Loucy (cell line): ENCODE measurements around the gene DNM3.
"Not testable (repeated sequence)": the region's sequence is repeated elsewhere in the genome, so short reads cannot be mapped to it uniquely, and the experiment has no call there.

ENCODE experiments used
- H2AFZ ChIP-seq: fragments of 200-600 bp; sonication (generic); 2 replicates; pipeline ENCODE4 v1.6.0; 2016; ENCODE audit warnings: antibody characterized with exemption, mild to moderate bottlenecking, low read length, moderate library complexity
- H3F3A ChIP-seq: fragments of 200-600 bp; 2 replicates; pipeline ENCODE4 v1.6.0; 2016; ENCODE audit warnings: antibody characterized with exemption, low read depth, mild to moderate bottlenecking
- H3K27me3 ChIP-seq: fragments of 200-600 bp; sonication (generic); 2 replicates; pipeline ENCODE4 v1.6.1; 2014; ENCODE audit warnings: low read length, mild to moderate bottlenecking; ENCODE audit not compliant: insufficient read depth, poor library complexity, severe bottlenecking
- H3K36me3 ChIP-seq: fragments of 200-600 bp; sonication (generic); 2 replicates; pipeline ENCODE4 v1.6.1; 2016; ENCODE audit warnings: low read length; ENCODE audit not compliant: insufficient read depth
- H3K4me1 ChIP-seq: fragments of 200-600 bp; sonication (generic); 2 replicates; pipeline ENCODE4 v1.5.1; 2014; ENCODE audit warnings: low read length, mild to moderate bottlenecking; ENCODE audit not compliant: insufficient read depth, poor library complexity, severe bottlenecking
- H3K4me2 ChIP-seq: fragments of 200-600 bp; sonication (generic); 2 replicates; pipeline ENCODE4 v1.6.0; 2014; ENCODE audit warnings: antibody characterized with exemption, low read length, low read depth, mild to moderate bottlenecking; ENCODE audit not compliant: poor library complexity, severe bottlenecking
- H3K4me3 ChIP-seq: fragments of 200-600 bp; sonication (generic); 2 replicates; pipeline ENCODE4 v1.5.1; 2014; ENCODE audit warnings: low read length, mild to moderate bottlenecking, mixed read lengths; ENCODE audit not compliant: poor library complexity, severe bottlenecking
- H3K79me2 ChIP-seq: fragments of 200-600 bp; sonication (generic); 2 replicates; pipeline ENCODE4 v1.6.1; 2014; ENCODE audit warnings: low read length; ENCODE audit not compliant: insufficient read depth
- H3K9ac ChIP-seq: fragments of 200-600 bp; sonication (generic); 2 replicates; pipeline ENCODE4 v1.6.0; 2014; ENCODE audit warnings: mild to moderate bottlenecking, low read depth, low read length, moderate library complexity; ENCODE audit not compliant: poor library complexity, severe bottlenecking
- H3K9me2 ChIP-seq: fragments of 200-600 bp; sonication (generic); replicated peaks from 2 replicates; pipeline ENCODE4 v1.6.1; 2016; ENCODE audit warnings: low read depth, low read length, mixed read lengths
- H3K9me3 ChIP-seq: fragments of 200-600 bp; sonication (generic); 2 replicates; pipeline ENCODE4 v1.6.1; 2014; ENCODE audit warnings: mild to moderate bottlenecking, antibody characterized with exemption, low read length, low read depth; ENCODE audit not compliant: insufficient read depth
- H4K20me1 ChIP-seq: fragments of 200-600 bp; sonication (generic); 2 replicates; pipeline ENCODE4 v1.6.0; 2014; ENCODE audit warnings: antibody characterized with exemption, low read length, mild to moderate bottlenecking; ENCODE audit not compliant: insufficient read depth, poor library complexity, severe bottlenecking
- EZH2phosphoT487 ChIP-seq: fragments of 200-600 bp; IDR thresholded peaks from 2 replicates; pipeline ENCODE4 v1.6.1; 2018; ENCODE audit warnings: antibody characterized with exemption, mild to moderate bottlenecking, moderate library complexity, borderline replicate concordance
- TF ChIP-seq, protein P1 (sequence below): fragments of 200-600 bp; sonication (generic); conservative IDR thresholded peaks from 2 replicates; pipeline ENCODE4 v1.5.1; 2014; ENCODE audit warnings: mild to moderate bottlenecking, antibody characterized with exemption, low read length

DNM3 gene

DNA sequence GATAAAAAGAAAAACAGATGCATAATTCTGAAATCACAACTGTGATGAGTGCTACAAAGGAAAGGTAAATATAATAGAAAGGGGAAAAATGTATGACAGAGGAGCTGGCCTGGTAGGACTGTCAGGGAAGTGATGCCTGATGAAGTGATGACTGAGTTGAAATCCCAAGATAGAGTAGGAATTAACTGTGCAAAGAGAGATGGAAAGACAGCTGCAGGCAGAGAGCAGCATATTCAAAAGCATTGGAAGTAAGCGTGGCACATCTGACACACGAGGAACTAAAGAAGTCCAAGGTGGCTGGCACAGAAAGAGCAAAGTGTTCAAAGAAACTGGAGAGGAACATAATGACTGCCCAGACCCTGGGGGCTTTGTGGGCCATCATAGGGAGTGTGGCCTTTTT, 457.6 kb downstream of the DNM3 start:
- H3K27me3 ChIP-seq, result no peaks in the 10 kb centered on the region
- no peaks in the 10 kb centered on the region for H3F3A ChIP-seq
- no peaks in the 10 kb centered on the region for H3K9me2 ChIP-seq
- H3K79me2 ChIP-seq, result no peaks in the 10 kb centered on the region
- H3K4me1 ChIP-seq, result no peaks in the 10 kb centered on the region
- H4K20me1 ChIP-seq, result no peaks in the 10 kb centered on the region
- no peak overlapping the region for H3K9ac ChIP-seq
- H3K9me3 ChIP-seq, result no peaks in the 10 kb centered on the region
- no peak for TF ChIP-seq EZH2phosphoT487
- TF ChIP-seq, protein P1, sequence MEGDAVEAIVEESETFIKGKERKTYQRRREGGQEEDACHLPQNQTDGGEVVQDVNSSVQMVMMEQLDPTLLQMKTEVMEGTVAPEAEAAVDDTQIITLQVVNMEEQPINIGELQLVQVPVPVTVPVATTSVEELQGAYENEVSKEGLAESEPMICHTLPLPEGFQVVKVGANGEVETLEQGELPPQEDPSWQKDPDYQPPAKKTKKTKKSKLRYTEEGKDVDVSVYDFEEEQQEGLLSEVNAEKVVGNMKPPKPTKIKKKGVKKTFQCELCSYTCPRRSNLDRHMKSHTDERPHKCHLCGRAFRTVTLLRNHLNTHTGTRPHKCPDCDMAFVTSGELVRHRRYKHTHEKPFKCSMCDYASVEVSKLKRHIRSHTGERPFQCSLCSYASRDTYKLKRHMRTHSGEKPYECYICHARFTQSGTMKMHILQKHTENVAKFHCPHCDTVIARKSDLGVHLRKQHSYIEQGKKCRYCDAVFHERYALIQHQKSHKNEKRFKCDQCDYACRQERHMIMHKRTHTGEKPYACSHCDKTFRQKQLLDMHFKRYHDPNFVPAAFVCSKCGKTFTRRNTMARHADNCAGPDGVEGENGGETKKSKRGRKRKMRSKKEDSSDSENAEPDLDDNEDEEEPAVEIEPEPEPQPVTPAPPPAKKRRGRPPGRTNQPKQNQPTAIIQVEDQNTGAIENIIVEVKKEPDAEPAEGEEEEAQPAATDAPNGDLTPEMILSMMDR, result no peak
- no peaks in the 10 kb centered on the region for H3K36me3 ChIP-seq
- H3K4me2 ChIP-seq, result no peak overlapping the region
- no peak overlapping the region; the same call in 1 of the 2 replicates for H2AFZ ChIP-seq
- no peak overlapping the region for H3K4me3 ChIP-seq

DNA sequence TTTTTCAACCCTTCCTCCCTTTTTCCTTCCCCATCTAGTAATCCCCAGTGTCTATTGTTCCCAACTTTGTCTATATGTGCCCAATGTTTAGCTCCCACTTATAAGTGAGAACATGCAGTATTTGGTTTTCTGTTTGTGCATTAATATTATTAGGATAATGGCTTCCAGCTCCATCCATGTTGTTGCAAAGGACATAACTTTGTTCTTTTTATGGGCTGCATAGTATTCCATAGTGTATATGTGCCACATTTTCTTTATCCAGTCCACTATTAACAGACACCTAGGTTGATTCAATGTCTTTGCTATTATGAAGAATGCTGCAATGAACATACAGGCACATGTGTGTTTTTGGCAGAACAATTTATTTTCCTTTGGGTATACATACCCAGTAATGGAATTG, 458.2 kb downstream of the DNM3 start:
- no peaks in the 10 kb centered on the region for H4K20me1 ChIP-seq
- no peak for TF ChIP-seq EZH2phosphoT487
- TF ChIP-seq, protein P1, result no peak
- H3K9ac ChIP-seq, result no peak overlapping the region
- H3K9me2 ChIP-seq, result no peaks in the 10 kb centered on the region
- H3K79me2 ChIP-seq, result no peaks in the 10 kb centered on the region
- H3K9me3 ChIP-seq, result no peaks in the 10 kb centered on the region
- no peaks in the 10 kb centered on the region for H3K4me1 ChIP-seq
- H3F3A ChIP-seq, result no peaks in the 10 kb centered on the region
- H3K4me2 ChIP-seq, result no peak overlapping the region
- H3K27me3 ChIP-seq, result no peaks in the 10 kb centered on the region
- H3K4me3 ChIP-seq, result no peak overlapping the region
- no peaks in the 10 kb centered on the region for H3K36me3 ChIP-seq
- H2AFZ ChIP-seq, result no peak overlapping the region

DNA sequence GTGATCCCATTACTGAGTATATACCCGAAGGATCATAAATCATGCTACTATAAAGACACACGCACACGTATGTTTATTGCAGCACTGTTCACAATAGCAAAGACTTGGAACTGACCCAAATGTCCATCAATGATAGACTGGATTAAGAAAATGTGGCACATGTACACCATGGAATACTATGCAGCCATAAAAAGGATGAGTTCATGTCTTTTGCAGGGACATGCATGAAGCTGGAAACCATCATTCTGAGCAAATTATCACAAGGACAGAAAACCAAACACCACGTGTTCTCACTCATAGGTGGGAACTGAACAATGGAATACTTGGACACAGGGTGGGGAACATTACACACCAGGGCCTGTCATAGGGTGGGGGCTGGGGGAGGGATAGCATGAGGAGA, 466.2 kb downstream of the DNM3 start:
- H3K79me2 ChIP-seq, H3K36me3 ChIP-seq, H3K9ac ChIP-seq, H3K27me3 ChIP-seq, H3K4me3 ChIP-seq, H4K20me1 ChIP-seq, H3K4me1 ChIP-seq, H3K9me2 ChIP-seq, H3F3A ChIP-seq, H3K4me2 ChIP-seq, H3K9me3 ChIP-seq, H2AFZ ChIP-seq: not testable (repeated sequence)

DNA sequence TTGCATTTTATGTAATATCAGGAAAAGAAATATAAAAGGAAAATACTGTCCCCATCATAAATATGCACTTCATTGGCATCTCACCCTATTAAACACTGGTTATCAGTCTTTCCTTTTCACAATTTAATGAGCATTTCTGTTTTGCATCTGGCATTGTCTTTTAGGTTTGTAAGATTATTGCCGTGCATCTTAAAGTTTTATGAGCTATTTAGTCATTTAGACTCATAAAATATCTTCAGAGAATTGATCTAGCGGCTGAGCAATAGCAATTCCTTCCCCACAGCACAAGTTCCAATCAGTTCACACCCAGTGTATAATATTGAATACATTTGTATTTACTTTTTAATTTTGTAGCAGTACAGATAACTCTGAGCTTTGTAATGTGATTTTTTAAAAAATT, 466.8 kb downstream of the DNM3 start:
- Histone ChIP-seq H3K4me2 (no peak overlapping the region), H3K36me3 (no peaks in the 10 kb centered on the region), H3F3A (no peaks in the 10 kb centered on the region), H3K27me3 (no peaks in the 10 kb centered on the region), H4K20me1 (no peaks in the 10 kb centered on the region), H3K9me3 (no peaks in the 10 kb centered on the region), H3K79me2 (no peaks in the 10 kb centered on the region), H3K4me3 (no peak overlapping the region), H3K9ac (no peak overlapping the region), H3K4me1 (no peaks in the 10 kb centered on the region), H3K9me2 (no peaks in the 10 kb centered on the region), H2AFZ (no peak overlapping the region)
- TF ChIP-seq, protein P1, result no peak
- TF ChIP-seq EZH2phosphoT487, result no peak
